Measurements from ENCODE around the gene CHMP4B.

The CHMP4B gene

GRCh38 chr20:33894798-33895197 lies 83.7 kb downstream of the CHMP4B start:
- Histone ChIP-seq H3K9me2 (replicated peaks; ENCODE audit: insufficient read depth, low read length) (no peaks in the 10 kb centered on the region), H3K9me3 (replicated peaks; ENCODE audit: insufficient read depth, low read length) (no peaks in the 10 kb centered on the region), H3K4me1 (ENCODE audit: low read length) (peaks cover 9% of the 10 kb centered on the region; the same call in 1 of the 2 replicates), H3K4me3 (ENCODE audit: low read length) (no peak overlapping the region), H4K20me1 (ENCODE audit: insufficient read depth, low read length) (no peaks in the 10 kb centered on the region), H3K36me3 (replicated peaks; ENCODE audit: insufficient read depth, low read length) (no peaks in the 10 kb centered on the region), H3K4me2 (ENCODE audit: low read depth, low read length) (no peak overlapping the region), H3K27me3 (replicated peaks; ENCODE audit: insufficient read depth, low read length) (no peaks in the 10 kb centered on the region), H3F3A (ENCODE audit: insufficient read depth, low read length) (no peaks in the 10 kb centered on the region), H2AFZ (ENCODE audit: low read length) (no peak overlapping the region), H3K79me2 (ENCODE audit: low read length) (no peaks in the 10 kb centered on the region), H3K9ac (ENCODE audit: low read length) (no peak overlapping the region), H3K27ac (ENCODE audit: low read length) (no peak overlapping the region)
- TF ChIP-seq CTCF (IDR thresholded peaks at IDR 0.05; ENCODE audit: low read length) (no peak), EZH2 (optimal IDR thresholded peaks at IDR 0.05; ENCODE audit: low read depth, low read length) (no peak), EZH2phosphoT487 (IDR thresholded peaks at IDR 0.05; ENCODE audit: low read length) (no peak)
- no peak for DNase-seq

- no peak overlapping the region for H3K4me3 ChIP-seq (ENCODE audit: low read length)
- no peaks in the 10 kb centered on the region for H3F3A ChIP-seq (ENCODE audit: insufficient read depth, low read length)
- H3K27me3 ChIP-seq (replicated peaks; ENCODE audit: insufficient read depth, low read length), result no peaks in the 10 kb centered on the region
- H3K4me2 ChIP-seq (ENCODE audit: low read depth, low read length), result no peak overlapping the region
- H3K27ac ChIP-seq (ENCODE audit: low read length), result no peak overlapping the region
- no peaks in the 10 kb centered on the region for H3K9me3 ChIP-seq (replicated peaks; ENCODE audit: insufficient read depth, low read length)
- H3K36me3 ChIP-seq (replicated peaks; ENCODE audit: insufficient read depth, low read length), result no peaks in the 10 kb centered on the region
- no peak overlapping the region for H2AFZ ChIP-seq (ENCODE audit: low read length)
- no peaks in the 10 kb centered on the region for H4K20me1 ChIP-seq (ENCODE audit: insufficient read depth, low read length)
- no peaks in the 10 kb centered on the region for H3K9me2 ChIP-seq (replicated peaks; ENCODE audit: insufficient read depth, low read length)
- H3K4me1 ChIP-seq (ENCODE audit: low read length), result peaks cover 5% of the 10 kb centered on the region; the same call in 1 of the 2 replicates
- no peaks in the 10 kb centered on the region for H3K79me2 ChIP-seq (ENCODE audit: low read length)
- H3K9ac ChIP-seq (ENCODE audit: low read length), result no peak overlapping the region
- no peak for DNase-seq
- TF ChIP-seq CTCF (IDR thresholded peaks at IDR 0.05; ENCODE audit: low read length) (no peak), EZH2phosphoT487 (IDR thresholded peaks at IDR 0.05; ENCODE audit: low read length) (no peak), EZH2 (optimal IDR thresholded peaks at IDR 0.05; ENCODE audit: low read depth, low read length) (no peak)
Observed at GRCh38 chr20:33896509-33896908, 85.4 kb downstream of the CHMP4B start.

GRCh38 chr20:33897313-33897912 lies 86.3 kb downstream of the CHMP4B start:
- peaks cover 5% of the 10 kb centered on the region; the same call in 1 of the 2 replicates for H3K4me1 ChIP-seq (ENCODE audit: low read length)
- no peaks in the 10 kb centered on the region for H3K36me3 ChIP-seq (replicated peaks; ENCODE audit: insufficient read depth, low read length)
- H2AFZ ChIP-seq (ENCODE audit: low read length), result no peak overlapping the region
- TF ChIP-seq EZH2phosphoT487 (IDR thresholded peaks at IDR 0.05; ENCODE audit: low read length) (no peak), CTCF (IDR thresholded peaks at IDR 0.05; ENCODE audit: low read length) (no peak), EZH2 (optimal IDR thresholded peaks at IDR 0.05; ENCODE audit: low read depth, low read length) (no peak)
- DNase-seq, result no peak
- H3F3A ChIP-seq (ENCODE audit: insufficient read depth, low read length), result no peaks in the 10 kb centered on the region
- no peak overlapping the region for H3K4me3 ChIP-seq (ENCODE audit: low read length)
- no peaks in the 10 kb centered on the region for H4K20me1 ChIP-seq (ENCODE audit: insufficient read depth, low read length)
- no peaks in the 10 kb centered on the region for H3K27me3 ChIP-seq (replicated peaks; ENCODE audit: insufficient read depth, low read length)
- H3K79me2 ChIP-seq (ENCODE audit: low read length), result no peaks in the 10 kb centered on the region
- no peak overlapping the region for H3K9ac ChIP-seq (ENCODE audit: low read length)
- no peaks in the 10 kb centered on the region for H3K9me2 ChIP-seq (replicated peaks; ENCODE audit: insufficient read depth, low read length)
- no peak overlapping the region for H3K4me2 ChIP-seq (ENCODE audit: low read depth, low read length)
- H3K27ac ChIP-seq (ENCODE audit: low read length), result no peak overlapping the region
- no peaks in the 10 kb centered on the region for H3K9me3 ChIP-seq (replicated peaks; ENCODE audit: insufficient read depth, low read length)
